ENCODE results near the gene ACOT9.
A peak's percentile ranks its signal among the peaks of the same experiment; 100 is the strongest.
"Not testable (repeated sequence)": the region's sequence is repeated elsewhere in the genome, so short reads cannot be mapped to it uniquely, and the experiment has no call there.

Gene ACOT9

DNA sequence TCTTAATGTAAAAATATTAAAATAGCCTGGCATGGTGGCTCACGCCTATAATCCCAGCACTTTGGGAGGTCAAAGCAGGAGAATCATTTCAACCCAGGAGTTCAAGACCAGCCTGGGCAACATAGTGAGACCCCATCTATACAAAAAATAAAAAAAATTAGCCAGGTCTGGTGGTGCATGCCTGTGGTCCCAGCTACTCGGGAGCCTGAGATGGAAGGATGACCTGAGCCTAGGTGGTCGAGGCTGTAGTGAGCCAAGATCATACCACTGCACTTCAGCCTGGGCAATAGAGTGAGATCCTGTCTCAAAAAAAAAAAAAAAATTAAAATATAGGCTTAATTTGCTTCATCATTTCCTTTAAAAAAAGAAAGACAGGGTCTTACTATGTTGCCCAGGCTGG lies 66.6 kb downstream of the ACOT9 start:
- DNase-seq = not testable (repeated sequence)

DNA sequence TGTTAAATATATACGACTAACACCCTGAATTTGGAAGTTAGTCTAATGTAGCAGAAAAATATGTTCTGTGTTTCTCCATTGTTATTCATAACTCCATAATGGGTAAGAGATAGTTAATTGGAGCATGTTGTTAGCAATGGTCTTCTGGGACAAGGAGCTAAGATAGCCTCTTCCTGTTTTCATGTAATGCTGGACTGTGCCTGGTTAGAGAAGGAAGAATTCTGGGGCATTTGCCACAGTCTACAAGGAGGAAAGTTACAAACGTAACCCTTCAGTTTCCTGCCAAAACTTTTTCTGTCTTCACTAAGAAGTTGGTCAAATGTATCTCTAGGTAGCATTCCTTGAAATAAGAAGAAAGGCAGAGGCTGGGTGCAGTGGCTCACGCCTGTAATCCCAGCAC lies 70.0 kb downstream of the ACOT9 start:
- no peak for DNase-seq

DNA sequence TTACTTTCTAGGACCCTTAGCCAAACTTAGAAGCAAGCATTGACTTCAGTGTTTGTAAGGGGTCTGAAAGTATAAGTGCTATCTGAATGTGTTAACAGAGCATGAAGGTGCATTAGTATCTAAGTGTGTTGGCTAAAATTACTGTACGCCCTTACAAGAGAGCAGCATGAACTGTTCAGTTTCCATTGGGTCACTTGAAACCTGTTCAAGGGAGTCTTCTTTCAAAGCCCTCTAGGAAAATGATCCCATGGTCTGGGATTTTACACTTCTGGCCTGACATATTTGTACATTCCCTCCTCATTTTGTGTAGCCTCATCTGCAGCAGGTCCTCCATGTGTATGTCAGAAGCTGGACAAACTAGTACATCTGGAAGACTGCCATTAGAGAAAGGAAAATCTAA lies 72.5 kb downstream of the ACOT9 start:
- DNase-seq = no peak

DNA sequence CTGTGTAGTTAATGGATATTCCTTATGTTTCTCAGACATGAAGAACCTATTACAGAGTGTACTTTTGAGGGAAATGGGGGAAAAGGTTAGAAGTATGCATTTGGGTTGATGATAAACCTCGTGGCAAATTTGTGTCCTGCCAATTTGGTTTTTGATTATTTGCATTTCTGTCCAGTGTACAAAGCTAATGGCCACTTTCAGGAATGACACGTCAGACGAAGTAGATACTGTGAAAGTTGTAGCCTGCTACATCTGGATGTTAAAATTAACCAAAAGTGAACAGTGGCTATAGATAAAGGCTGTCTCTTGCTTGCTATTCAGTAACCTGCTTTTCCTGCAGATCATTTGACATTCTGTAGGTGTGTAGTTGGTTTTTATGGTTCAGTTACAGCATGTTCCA lies 74.7 kb downstream of the ACOT9 start:
- no peak for DNase-seq

DNA sequence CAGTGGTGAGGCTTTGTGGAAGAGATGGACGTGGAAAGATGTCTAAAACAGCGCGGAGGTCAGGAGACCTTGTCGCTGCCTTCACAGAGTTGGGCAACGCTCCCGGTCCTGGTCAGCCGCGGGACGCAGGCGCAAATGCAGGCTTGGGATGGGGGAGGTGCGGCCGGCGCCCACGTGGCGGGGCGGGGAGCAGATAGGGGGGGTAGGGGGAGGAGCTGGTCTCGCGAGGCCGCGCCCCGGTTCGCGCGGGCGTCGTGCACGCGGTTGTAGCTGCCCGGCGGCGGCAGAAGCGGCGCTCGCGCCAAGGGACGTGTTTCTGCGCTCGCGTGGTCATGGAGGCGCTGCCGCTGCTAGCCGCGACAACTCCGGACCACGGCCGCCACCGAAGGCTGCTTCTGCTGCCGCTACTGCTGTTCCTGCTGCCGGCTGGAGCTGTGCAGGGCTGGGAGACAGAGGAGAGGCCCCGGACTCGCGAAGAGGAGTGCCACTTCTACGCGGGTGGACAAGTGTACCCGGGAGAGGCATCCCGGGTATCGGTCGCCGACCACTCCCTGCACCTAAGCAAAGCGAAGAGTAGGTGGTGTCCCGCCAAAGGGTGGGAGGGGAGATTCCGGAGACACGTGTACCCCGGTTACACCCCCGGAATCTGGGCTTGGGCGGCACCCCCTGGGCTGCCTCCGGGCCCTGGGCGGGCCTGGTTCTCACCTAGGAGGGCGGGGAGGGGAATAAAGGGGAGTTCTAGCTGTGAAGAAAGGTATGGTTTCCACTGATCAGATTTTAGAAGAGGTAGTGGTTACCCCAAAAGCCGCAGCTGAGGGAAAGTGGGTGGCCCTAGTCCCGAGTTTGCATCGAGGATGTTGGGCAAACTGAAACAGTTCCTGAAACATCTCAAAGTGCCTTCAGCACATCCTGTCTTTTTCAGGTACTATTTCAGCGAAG lies 75.6 kb downstream of the ACOT9 start, which contains the start of gene PRDX4:
TSS of gene PRDX4 (plus strand) at position 255 of the 939 bp plus-strand sequence. CDS start at position 333, 78 bp downstream.
- DNase-seq = peak; percentile 5

DNA sequence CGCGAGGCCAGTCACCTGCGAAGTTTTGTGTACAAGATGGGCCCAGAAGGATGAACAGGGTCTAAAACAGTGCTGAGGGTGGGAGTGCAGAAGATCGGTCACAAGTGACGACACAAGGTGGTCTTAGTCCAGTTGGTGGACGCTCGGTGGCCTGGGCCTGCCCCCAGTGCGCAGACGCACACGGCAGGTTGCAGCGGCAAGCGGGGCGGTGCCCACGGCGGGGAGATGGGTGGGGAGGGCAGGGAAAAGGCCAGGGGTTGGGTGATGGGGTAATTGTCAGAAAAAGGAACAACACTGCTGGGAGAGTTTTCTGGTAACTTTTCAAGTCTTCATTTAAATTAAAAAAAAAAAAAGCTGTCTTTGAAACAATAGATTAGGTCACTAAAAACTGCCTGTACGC lies 76.8 kb downstream of the ACOT9 start:
- DNase-seq = no peak

DNA sequence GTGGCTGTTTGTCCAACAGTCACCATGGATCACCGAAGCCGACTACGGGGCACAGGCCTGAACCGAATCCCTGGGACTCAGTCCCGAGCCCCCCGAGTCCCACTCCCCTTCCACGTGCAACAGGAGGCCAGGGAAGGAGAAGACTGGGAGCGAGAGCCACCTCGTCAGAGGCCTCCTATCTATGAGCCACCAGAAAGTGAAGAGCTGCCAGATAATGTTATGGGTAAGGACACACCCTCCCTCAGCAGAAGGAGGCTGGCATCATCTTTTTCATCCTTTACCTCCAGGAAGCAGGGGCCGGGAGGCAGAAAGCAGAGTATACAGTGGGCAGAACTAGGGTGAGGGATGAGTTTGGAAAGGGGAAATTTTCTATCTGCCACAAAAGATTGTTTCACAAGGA lies 78.6 kb downstream of the ACOT9 start:
- DNase-seq = no peak

DNA sequence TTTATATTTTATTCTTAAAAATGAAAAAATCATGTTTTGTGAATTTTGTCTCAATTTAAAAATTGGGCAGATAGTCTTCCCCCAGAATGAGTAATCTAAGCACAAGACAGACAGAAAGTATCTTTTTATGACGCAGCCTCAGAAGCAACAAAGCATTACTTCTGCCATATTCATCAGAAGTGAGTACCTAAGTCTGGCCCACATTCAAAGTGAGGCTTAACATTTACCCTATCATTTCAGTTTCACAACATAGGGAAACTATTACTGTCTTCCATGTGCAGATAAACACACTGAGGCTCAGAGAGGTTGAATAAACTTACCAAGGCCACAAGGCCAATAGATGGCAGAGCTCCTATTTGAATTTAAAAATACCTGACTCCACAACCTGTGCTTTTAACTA lies 80.2 kb downstream of the ACOT9 start:
- no peak for DNase-seq

DNA sequence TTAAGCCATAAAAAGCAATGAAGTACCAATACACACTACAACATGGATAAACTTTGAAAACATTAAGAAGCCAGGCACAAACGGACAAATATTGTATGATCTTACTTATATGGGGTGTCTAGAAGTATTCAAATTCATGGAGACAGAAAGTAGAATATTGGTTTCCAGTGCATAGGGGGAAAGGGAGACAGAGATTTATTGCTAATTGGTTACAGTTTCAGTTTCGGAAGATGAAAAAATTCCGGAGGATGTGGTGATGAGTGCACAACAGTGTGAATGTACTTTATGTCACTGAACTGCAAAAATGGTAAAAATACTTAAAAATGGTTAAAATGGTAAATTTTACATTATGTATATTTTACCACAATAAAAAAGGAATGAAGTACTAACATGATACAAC lies 80.9 kb downstream of the ACOT9 start:
- no peak for DNase-seq

DNA sequence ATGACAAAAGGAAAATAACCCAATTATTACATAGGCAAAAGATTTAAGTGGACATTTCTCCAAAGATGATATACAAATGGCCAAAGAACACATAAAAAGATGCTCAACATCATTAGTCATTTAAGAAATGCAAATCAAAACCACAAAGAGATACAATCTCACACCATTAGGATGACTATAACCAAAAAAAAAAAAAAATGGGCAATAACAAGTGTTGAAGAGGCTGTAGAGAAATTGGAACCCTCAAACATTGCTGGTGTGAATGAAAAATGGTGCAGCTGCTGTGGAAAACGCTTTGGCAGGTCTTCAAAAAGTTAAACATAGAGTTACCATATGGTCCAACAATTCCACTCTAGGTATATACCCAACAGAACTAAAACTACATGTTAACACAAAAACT lies 81.4 kb downstream of the ACOT9 start:
- no peak for DNase-seq

DNA sequence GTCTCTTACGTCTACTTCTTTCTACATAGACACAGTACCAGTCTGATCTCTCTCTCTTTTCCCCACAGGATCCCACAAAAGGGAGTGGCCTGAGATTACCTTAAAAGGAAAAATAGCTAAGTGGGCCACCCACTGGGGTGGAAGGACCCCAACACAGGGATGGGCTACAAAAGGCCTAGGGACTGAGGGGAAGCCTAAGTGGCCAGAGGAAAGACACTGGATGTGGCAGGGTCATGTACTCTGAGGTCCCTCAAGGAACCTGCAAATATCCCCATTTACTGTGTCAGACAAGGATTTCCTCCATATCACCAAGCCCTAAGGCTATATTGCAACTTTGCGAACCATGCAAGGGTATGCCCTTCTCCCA lies 82.3 kb downstream of the ACOT9 start:
- no peak for DNase-seq

DNA sequence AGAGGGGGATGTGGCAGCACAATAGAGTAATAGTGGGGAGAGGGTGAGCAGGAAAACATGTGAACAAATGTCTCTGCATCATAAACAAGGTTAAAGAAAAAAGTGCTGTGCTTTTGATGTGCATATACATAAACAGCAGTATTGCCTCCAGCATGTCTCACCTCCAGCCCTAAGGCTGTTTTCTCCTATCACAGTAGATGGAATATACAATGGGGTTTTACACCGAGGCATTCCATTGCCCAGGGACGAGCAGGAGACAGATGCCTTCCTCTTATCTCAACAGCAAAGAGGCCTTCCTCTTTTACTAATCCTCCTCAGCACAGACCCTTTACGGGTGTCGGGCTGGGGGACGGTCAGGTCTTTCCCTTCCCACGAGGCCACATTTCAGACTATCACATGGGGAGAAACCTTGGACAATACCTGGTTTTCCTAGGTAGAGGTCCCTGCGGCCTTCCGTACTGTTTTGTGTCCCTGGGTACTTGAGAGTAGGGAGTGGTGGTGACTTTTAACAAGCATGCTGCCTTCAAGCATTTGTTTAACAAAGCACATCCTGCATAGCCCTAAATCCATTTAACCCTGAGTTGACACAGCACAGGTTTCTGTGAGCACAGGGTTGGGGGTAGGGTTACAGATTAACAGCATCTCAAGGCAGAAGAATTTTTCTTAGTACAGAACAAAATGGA lies 82.9 kb downstream of the ACOT9 start:
- DNase-seq = not testable (repeated sequence)

DNA sequence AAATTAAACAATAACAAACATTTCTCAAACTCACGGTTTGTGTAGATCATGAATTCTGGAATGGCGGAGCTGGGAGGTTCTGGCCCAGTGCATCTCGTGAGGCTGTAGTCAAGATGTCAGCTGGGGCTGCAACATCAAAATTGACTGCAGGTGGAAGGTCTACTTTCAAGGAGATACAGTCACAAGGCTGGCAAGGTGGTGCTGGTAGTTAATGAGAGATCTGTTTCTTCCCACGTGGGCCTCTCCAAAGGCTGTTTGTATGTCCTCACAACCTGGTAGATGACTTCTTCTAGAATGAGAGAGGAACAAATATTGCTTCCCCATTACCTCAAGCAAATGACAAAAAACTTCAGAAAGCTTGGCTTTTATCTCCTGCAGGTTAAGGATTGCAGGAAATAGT lies 83.7 kb downstream of the ACOT9 start:
- no peak for DNase-seq

DNA sequence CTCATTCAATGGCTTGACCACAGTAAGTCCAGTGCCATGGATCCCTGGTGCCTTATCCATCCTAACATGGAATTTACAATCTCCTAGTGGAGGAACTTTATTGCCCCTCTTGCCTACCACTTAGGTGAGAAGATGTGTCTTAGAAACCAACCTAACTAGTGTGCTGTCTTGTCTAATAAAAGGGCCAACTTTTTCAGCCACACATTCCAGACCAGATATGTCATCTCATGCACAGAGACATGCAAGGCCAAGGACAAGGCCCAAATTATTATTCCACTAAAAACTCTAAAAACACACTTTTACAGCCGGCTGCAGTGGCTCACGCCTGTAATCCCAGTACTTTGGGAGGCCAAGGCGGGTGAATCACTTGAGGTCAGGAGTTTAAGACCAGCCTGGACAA lies 86.4 kb downstream of the ACOT9 start:
- DNase-seq = no peak

DNA sequence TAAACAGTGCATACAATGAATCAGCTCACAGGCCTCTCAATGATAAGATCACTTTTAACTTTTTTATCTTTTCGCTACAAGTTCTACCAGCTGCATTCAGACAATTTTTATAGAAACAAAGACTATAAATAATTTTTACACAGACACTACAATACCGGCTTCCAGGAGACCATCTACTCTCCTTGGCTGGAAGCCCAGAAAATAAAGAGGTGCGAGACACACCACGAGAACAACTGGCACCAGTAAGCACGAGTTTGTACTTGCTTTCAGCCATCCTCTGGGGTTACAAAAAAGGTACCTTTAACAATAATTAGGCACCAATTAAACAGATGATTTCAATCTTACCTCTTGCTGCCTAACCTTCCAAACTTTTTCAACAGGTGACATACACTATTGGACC lies 87.0 kb downstream of the ACOT9 start:
- peak; percentile 7 for DNase-seq
